ENCODE results near the gene AFAP1L2.

AFAP1L2 gene

GRCh38 chr10:114402233-114402632 is 2.1 kb downstream of the AFAP1L2 start:
- Histone ChIP-seq H3K27me3 (replicated peaks; ENCODE audit: insufficient read depth, low read length) (no peaks in the 10 kb centered on the region; the same call in 1 of the 2 replicates), H3K9me3 (replicated peaks; ENCODE audit: insufficient read depth, low read length) (no peaks in the 10 kb centered on the region), H3K9ac (ENCODE audit: low read length) (no peak overlapping the region), H3K4me1 (ENCODE audit: low read length) (no peaks in the 10 kb centered on the region), H3K79me2 (ENCODE audit: low read length) (no peaks in the 10 kb centered on the region), H3K27ac (ENCODE audit: low read length) (no peak overlapping the region), H3K9me2 (replicated peaks; ENCODE audit: insufficient read depth, low read length) (no peaks in the 10 kb centered on the region), H4K20me1 (ENCODE audit: insufficient read depth, low read length) (no peaks in the 10 kb centered on the region), H3K36me3 (replicated peaks; ENCODE audit: insufficient read depth, low read length) (no peaks in the 10 kb centered on the region), H3K4me3 (ENCODE audit: low read length) (no peak overlapping the region), H3K4me2 (ENCODE audit: low read depth, low read length) (no peak overlapping the region), H2AFZ (ENCODE audit: low read length) (no peak overlapping the region), H3F3A (ENCODE audit: insufficient read depth, low read length) (no peaks in the 10 kb centered on the region)
- DNase-seq, result no peak
- TF ChIP-seq EZH2phosphoT487 (IDR thresholded peaks at IDR 0.05; ENCODE audit: low read length) (no peak), EZH2 (optimal IDR thresholded peaks at IDR 0.05; ENCODE audit: low read depth, low read length) (no peak)
- TF ChIP-seq, protein P1, sequence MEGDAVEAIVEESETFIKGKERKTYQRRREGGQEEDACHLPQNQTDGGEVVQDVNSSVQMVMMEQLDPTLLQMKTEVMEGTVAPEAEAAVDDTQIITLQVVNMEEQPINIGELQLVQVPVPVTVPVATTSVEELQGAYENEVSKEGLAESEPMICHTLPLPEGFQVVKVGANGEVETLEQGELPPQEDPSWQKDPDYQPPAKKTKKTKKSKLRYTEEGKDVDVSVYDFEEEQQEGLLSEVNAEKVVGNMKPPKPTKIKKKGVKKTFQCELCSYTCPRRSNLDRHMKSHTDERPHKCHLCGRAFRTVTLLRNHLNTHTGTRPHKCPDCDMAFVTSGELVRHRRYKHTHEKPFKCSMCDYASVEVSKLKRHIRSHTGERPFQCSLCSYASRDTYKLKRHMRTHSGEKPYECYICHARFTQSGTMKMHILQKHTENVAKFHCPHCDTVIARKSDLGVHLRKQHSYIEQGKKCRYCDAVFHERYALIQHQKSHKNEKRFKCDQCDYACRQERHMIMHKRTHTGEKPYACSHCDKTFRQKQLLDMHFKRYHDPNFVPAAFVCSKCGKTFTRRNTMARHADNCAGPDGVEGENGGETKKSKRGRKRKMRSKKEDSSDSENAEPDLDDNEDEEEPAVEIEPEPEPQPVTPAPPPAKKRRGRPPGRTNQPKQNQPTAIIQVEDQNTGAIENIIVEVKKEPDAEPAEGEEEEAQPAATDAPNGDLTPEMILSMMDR (IDR thresholded peaks at IDR 0.05; ENCODE audit: low read length), result no peak

GRCh38 chr10:114401195-114401791 is 3.0 kb downstream of the AFAP1L2 start:
- Histone ChIP-seq H3K79me2 (ENCODE audit: low read length) (no peaks in the 10 kb centered on the region), H3K4me1 (ENCODE audit: low read length) (no peaks in the 10 kb centered on the region), H3K9me3 (replicated peaks; ENCODE audit: insufficient read depth, low read length) (no peaks in the 10 kb centered on the region), H3K36me3 (replicated peaks; ENCODE audit: insufficient read depth, low read length) (no peaks in the 10 kb centered on the region), H3K27ac (ENCODE audit: low read length) (no peak overlapping the region), H3K9me2 (replicated peaks; ENCODE audit: insufficient read depth, low read length) (no peaks in the 10 kb centered on the region), H3K4me3 (ENCODE audit: low read length) (no peak overlapping the region), H3K4me2 (ENCODE audit: low read depth, low read length) (no peak overlapping the region), H3F3A (ENCODE audit: insufficient read depth, low read length) (no peaks in the 10 kb centered on the region), H3K27me3 (replicated peaks; ENCODE audit: insufficient read depth, low read length) (no peaks in the 10 kb centered on the region; the same call in 1 of the 2 replicates), H4K20me1 (ENCODE audit: insufficient read depth, low read length) (no peaks in the 10 kb centered on the region), H2AFZ (ENCODE audit: low read length) (no peak overlapping the region), H3K9ac (ENCODE audit: low read length) (no peak overlapping the region)
- no peak for TF ChIP-seq EZH2 (optimal IDR thresholded peaks at IDR 0.05; ENCODE audit: low read depth, low read length)
- TF ChIP-seq EZH2phosphoT487 (IDR thresholded peaks at IDR 0.05; ENCODE audit: low read length), result no peak
- TF ChIP-seq, protein P1 (IDR thresholded peaks at IDR 0.05; ENCODE audit: low read length), result no peak
- no peak for DNase-seq

- no peak for TF ChIP-seq EZH2phosphoT487 (IDR thresholded peaks at IDR 0.05; ENCODE audit: low read length)
- TF ChIP-seq EZH2 (optimal IDR thresholded peaks at IDR 0.05; ENCODE audit: low read depth, low read length), result no peak
- TF ChIP-seq, protein P1 (IDR thresholded peaks at IDR 0.05; ENCODE audit: low read length), result no peak
- H3K4me1 ChIP-seq (ENCODE audit: low read length), result no peaks in the 10 kb centered on the region
- H3F3A ChIP-seq (ENCODE audit: insufficient read depth, low read length), result no peaks in the 10 kb centered on the region
- H3K4me2 ChIP-seq (ENCODE audit: low read depth, low read length), result no peak overlapping the region
- H3K4me3 ChIP-seq (ENCODE audit: low read length), result no peak overlapping the region
- no peak overlapping the region for H2AFZ ChIP-seq (ENCODE audit: low read length)
- no peaks in the 10 kb centered on the region for H3K79me2 ChIP-seq (ENCODE audit: low read length)
- H3K9ac ChIP-seq (ENCODE audit: low read length), result no peak overlapping the region
- H3K9me3 ChIP-seq (replicated peaks; ENCODE audit: insufficient read depth, low read length), result no peaks in the 10 kb centered on the region
- no peaks in the 10 kb centered on the region for H4K20me1 ChIP-seq (ENCODE audit: insufficient read depth, low read length)
- H3K27me3 ChIP-seq (replicated peaks; ENCODE audit: insufficient read depth, low read length), result no peaks in the 10 kb centered on the region; the same call in 1 of the 2 replicates
- no peak for DNase-seq
- H3K27ac ChIP-seq (ENCODE audit: low read length), result no peak overlapping the region
- no peaks in the 10 kb centered on the region for H3K9me2 ChIP-seq (replicated peaks; ENCODE audit: insufficient read depth, low read length)
- H3K36me3 ChIP-seq (replicated peaks; ENCODE audit: insufficient read depth, low read length), result no peaks in the 10 kb centered on the region
These were observed 4.2 kb downstream of the AFAP1L2 start for GRCh38 chr10:114400091-114400490.
